ENCODE results near the gene EYA4.

- no peak for TF ChIP-seq CTCF (conservative IDR thresholded peaks at IDR 0.05; ENCODE audit: low read depth, low read length)
- TF ChIP-seq EZH2 (IDR thresholded peaks at IDR 0.05; ENCODE audit: low read length, unreplicated experiment), result no peak
Observed at GRCh38 chr6:133411757-133412156, 170.6 kb downstream of the EYA4 start.

Measured in PC-3 (cell line).